Erythroblast (primary cell): ENCODE results near the gene SLC38A8.

Source experiments
- GATA1 ChIP-seq: IDR thresholded peaks from 2 replicates; pipeline ENCODE4 v1.6.1; 2011; ENCODE audit warnings: low read depth, mild to moderate bottlenecking, control low read depth, low read length, moderate library complexity
- POLR2A ChIP-seq: IDR thresholded peaks from 2 replicates; pipeline ENCODE4 v1.6.1; 2011; ENCODE audit warnings: mild to moderate bottlenecking, low read length

DNA sequence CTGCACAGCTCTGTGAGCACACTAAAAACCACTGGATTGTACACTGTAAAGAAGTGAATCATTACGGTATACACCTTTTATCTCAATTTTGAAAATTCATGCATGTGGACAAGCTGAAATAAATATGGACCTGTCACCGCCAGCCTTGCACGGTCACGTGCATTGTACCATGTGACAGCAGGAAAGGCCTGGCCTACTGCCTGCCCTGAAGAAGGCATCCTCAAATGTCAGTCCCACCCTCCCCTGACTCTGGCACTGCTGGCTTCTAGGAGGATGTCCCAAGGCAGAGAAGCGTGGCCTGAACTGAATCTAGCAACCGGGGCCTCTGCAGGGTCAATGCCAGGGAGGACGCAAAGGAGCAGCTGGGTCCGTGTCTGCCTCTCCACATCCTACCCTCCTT, 34.6 kb downstream of the SLC38A8 start:
- TF ChIP-seq POLR2A (no peak), GATA1 (no peak)
